ENCODE data around the gene AMT.
"Not testable (repeated sequence)": the region's sequence is repeated elsewhere in the genome, so short reads cannot be mapped to it uniquely, and the experiment has no call there.

The AMT gene

DNA sequence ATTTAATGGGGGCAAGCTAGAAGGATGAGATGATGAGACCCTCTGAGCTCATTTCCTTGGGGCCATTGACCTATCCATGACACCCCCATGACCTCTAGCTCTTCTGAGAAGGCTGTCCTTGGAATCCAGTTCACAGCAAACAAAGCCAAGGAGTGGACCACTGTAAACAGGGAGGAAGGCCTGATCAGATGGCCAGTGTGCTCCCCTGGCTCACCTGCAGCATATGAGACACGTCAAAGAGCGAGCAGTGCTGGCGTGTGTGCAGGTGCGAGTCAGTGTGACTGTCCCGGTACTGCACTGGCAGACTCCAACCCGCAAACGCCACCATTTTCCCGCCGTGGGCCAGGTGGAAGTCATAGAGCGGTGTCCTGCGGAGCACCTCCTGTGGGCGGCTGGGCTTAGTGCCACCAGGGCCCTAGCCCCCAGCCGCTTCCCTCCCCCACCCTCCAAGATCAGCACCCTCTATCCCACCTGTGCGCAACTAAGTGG lies 339 bp downstream of the AMT start:
- no peak for DNase-seq

DNA sequence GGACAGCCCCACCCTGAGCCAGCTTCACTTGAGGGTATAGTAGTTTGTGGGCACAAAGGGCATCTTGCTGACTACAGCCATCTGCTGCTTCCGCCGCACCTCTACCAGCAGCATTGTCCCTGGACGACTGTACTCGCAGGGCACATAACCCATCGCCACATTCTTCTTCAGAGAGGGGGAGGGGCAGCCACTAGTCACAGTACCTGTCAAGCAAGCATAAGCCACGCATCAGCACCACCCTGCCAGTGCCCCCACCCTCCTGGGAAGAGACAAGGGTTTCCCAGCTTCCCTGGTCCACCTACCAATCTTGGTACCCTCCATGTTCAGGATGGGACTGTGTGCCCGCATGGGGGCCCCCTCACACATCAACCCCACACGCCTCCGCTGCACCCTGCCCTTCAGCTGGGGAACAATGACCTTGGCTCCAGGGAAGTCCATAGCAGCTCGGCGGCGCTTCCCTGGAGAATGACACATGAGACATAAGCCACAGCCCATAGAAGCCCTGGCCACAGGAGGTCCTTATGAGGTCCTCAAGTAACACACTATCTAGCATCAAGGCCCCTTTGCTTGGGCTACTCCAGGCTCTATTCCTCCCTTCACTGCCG lies 4.7 kb downstream of the AMT start:
- DNase-seq: no peak

DNA sequence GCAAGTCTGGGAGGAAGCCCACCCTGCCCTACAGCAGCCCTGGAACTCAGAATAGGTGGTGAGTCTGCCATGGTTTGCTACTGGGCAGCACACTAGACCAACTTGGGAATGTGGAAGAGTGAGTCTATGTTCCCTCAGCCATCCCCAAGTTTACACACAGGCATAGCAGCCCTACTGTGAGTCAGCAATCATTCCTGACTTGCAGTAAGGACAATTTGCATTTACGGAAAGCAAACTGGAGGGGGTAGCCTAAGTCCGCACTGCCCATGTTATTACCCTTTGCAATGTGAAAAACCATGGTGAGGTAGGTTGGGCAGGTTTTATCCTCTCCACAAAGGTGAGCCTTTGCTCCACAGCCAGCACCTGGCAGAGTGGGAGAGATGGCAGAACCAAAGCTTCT lies 5.4 kb downstream of the AMT start:
- no peak for DNase-seq

DNA sequence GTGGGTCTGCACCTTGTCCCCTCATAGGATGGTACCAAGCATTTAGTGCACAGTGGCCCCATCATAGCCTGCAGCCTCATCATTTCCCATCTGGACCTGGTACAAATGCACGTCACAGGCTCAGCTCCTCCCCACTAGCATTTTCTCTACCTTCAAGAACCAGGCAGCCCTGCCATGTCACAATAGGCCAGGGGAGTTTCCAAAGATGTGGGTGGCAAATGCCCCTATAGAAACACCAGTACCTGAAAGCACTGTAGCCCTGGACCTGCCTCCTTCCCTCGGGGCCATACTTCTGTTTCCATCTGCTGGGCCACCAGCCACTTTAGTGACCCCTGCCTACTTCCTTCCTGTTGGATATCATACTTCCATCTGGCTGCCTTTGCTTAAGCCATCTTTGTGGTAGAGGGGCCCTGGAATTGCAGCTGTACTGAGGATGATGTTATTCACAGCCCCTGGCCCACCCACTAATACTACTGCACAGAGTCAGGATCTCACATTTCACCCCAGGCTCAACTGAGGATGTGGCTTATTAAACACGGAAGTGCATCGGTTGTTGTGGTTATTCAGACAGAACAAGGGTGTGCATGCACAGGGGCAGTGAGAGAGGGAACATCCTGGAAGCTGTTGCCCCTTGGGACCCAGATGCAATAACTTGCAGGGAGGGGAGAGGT lies 6.2 kb downstream of the AMT start:
- DNase-seq: peak; percentile 64

DNA sequence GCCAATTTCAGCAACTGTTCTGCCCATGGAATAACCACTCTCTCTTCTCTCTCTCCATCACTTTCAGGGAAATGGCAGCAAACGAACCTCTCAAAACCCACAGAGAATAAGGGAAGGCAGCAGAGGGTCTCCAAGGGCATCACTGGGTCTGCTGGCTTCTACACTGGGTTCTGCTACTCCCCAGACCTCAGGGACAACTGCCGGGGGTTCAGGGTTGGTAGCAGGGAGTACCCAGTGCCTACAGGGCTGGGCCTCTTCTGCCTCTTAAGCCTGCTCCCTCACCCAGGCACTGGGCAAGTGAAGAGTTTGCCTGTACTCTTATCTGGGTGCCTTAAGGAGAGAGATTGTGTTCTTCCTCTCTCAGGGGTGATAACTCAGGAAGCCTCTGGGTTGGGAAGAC lies 7.5 kb downstream of the AMT start:
- DNase-seq: no peak

DNA sequence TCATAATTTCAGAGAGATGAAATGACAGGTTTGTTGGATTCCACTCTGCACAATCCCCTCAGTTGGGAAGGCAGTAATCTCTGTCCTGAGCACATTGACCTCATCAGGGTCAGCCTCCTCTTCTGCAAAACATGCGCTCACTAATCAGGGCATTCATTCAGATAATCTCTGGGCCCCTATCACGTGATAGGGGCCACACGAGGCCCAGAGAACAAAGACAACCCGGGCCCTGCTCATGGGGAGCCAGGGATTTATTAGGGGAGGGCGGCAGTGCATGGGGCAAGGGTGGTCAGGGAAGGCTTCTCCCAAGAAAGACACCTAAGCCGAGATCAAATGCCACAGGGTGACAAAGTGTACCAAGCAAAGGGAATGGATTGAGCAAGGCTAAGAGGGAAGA lies 8.9 kb downstream of the AMT start:
- DNase-seq: no peak

DNA sequence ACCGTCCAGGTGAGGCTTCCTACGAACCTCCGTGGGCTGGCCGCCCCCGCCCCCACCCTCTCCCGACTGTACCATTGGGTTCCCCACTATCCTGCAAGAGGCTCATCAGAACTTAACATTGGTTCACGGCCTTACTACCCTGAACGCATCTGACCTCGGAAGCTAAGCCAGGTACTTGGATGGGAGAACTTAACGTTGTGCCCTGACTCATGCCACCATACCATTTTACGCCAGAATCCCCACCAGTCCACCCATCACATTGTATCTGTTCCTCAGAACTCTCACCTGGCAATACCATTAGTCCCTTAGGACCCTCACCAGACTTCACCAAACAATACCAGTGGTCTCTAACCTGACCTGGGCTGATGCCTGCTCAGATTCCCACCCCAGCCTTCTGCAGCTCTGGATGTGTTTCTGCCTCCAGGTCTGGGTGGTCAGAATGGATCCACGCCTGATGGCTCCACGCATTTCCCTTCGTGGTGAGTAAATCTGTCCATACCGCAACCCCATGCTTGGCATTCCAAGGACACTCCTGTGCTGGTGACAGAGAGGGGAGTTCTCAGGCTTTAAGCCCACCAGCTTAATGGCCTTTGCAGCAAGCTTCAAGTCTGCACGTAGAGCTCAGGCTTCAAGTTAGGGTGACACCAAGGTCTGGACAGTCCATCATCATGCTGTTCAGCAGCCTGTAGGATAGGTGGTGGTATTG lies 9.5 kb downstream of the AMT start:
- DNase-seq: no peak

DNA sequence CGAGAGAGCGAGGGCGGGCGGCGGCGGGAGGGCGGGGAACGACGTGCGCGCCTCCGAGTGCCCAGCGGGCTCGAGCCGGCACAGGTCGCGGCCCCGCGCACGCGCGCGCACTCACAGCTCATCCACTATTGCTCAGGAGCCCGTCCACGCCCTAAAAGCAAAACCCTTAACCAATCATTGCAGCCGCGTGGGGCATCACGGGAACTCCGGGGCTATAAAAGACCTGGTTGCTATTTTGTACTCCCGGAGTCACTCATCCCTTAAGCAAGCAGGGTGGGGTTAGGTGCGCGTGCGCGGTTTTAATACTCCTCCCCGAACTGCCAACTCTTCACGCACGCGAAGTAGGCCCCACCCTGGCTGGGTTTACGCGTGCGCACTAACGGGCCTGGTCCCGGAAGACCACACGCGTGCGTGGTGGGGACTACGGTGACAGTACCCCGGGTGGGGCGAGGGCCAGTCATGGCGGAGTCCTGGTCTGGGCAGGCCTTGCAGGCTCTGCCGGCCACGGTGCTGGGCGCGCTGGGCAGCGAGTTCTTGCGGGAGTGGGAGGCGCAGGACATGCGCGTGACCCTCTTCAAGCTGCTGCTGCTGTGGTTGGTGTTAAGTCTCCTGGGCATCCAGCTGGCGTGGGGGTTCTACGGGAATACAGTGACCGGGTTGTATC lies 10.2 kb downstream of the AMT start, which contains the start of the genes RHOA and TCTA:
RHOA (minus strand) TSS at position 9 of the 664 bp plus-strand sequence. CDS start 36,387 bp downstream, outside the sequence.
TCTA (plus strand) TSS at position 456 of the 664 bp plus-strand sequence; CDS start at position 460, 4 bp downstream.
- DNase-seq: peak; percentile 97

DNA sequence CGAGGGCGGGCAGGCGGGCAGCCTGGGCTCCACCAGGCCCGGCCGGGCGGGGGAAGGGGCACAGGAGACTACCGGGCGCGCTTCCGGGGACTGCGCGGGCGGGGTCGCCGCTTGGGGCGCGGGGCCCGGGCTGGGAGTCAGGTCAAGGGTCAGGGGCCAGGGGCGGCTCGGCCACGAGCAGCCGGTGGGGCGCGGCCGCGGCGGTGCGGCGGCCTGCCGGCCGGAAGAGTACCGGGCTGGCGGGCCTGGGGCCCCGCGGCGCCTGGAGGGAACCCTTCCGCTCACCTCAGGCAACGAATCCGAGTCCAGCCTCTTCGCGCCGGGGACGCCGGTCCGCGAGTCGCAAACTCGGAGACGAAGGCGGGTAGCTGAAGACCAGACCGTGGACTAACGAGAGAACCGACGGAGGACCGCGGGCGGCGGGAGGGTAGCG lies 10.7 kb downstream of the AMT start:
- DNase-seq: no peak

DNA sequence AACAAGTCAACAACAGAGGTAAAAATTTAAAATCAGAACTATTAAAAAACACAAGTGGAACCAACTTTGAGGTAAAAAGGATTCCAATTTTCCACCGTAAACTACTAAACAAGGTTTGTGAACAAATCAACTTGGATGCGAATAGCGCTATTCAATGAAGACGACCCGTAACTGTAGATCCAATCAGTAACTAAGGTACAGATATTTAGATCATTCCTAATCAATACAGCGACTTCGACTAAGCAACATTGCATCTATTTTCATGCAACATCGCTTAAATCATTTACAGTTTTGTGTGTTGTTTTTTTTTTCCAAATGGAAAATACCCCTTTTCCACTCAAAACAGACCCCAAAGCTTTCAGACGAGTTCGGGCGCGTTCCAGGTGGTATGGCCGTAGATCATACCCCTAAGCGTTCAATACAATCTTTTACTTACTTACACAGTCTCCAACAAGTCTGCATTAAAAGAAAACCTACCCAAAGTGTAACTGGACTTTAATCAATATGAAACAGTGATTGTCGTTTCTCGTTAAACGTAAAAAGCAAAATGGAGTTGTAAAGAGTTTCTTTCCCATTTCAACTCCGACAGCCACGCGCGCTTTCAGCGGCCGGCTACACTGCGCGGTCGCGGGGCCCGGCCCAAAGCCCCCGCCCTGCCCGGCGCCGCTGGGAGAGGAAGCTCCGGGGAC lies 11.3 kb downstream of the AMT start:
- DNase-seq: no peak

DNA sequence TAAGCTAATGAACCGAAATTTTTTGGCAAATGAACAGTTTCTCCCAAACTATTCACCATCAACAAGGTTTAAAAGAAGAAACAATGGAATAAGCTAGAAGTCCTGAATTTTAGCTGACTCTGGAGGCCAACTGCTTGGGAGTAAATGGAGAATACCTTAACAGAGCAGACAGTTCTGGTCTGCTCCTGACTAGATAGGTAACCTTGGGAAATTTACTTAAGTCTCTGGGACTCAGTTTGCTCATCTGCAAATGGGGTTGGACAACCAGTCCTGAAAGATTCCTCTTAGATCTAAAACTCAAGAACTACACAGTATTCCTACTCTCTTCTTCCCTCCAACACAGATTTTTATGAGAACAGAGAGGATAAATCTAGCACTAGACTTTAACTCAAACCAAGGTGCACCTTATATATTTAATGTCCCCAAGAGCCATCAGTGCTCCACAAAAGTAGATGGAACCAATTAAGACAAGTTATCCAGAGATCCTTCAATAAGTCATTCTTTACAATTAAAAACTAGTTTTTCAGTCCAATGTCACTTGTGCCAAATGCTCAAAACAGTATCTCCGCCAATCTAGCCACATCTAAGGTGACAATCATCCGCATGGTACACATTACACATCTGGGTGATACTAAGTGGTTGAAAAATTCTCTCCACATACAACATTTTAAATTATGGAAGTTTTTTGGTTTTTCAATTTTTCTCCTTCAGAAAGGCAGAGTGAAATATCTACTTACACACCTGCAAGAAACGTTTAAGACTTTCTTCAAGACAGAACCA lies 12.0 kb downstream of the AMT start:
- DNase-seq: no peak

DNA sequence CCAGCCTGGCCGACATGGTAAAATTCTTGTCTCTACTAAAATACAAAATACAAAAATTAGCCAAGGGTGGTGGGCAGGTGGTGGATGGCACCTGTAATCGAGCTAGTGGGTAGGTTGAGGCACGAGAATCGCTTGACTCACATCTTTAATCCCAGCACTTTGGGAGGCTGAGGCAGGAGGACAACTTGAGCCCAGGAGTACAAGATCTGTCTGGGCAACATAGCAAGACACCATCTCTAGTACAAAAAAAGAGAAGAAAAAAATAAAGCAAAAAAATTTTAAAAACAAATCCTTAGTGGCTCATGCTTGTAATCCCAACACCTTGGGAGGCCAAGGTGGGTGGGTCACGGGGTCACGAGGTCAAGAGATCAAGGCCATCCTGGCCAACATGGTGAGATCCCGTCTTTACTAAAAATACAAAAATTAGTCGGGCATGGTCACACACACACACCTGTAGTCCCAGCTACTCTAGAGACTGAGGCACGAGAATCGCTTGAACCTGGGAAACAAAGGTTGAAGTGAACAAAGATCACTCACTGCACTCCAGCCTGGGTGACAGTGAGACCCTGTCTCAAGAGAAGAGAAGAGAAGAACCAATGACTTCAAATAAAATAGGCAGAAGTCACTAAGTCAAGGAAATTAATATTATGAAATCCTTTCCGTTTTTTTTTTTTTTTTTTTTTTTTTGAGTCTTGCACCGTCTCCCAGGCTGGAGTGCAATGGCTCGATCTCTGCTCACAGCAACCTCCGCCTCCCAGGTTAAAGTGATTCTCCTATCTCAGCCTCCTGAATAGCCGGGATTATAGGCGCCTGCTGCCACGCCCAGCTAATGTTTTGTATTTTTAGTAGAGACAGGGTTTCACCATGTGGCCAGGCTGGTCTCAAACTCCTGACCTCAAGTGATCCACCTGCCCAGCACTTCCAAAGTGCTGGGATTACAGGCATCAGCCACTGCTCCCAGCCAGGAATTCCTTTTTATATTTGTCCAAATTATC lies 15.4 kb downstream of the AMT start:
- DNase-seq: no peak

DNA sequence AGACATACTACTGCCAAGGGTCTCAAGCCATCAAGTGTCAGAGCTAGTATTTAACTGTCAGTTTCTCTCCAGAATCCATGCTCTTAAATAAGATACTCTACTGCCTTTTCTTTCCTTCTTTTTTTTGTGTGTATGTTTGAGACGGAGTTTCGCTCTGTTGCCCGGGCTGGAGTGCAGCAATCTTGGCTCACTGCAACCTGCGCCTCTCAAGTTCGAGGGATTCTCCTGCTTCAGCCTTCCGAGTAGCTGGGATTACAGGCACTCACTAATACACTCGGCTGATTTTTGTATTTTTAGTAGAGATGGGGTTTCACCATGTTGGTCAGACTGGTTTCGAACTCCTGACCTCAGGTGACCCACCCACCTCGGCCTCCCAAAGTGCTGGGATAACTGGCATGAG lies 16.7 kb downstream of the AMT start:
- not testable (repeated sequence) for DNase-seq

DNA sequence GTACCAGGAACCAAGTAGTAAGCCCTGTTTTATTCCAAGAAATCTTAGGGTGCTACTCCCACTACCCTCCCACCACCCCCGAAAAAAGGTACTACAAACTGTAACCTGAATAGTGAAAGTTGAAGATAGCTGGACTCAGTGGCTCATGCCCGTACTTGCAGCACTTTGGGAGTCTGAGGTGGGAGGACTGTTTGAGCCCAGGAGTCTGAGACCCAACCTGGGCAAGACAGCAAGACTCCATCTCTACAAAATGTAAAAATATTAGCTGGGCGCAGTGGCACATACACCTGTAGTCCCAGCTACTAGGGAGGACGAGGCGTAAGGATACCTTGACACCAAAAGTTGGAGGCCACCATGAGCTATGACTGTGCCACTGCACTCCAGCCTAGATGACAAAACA lies 18.4 kb downstream of the AMT start:
- DNase-seq: no peak

DNA sequence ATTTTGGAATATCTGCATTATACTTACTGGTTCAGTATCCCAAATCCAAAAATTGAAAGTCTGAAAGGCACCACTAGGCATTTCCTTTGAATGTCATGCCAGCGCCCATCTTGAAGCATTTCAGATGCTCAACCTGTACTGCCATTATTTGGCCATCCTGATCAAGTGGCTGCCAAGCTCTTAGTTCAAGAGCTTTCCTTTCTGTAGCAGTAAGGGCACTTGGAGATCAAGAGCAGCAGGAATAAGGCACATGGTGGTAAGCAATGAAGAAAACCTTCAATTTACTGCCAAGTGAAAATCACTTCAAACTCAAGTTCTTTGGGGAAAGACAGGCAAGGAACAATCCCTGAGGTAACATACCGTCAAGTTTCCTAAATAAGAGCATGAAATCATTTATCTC lies 20.5 kb downstream of the AMT start:
- DNase-seq: no peak

DNA sequence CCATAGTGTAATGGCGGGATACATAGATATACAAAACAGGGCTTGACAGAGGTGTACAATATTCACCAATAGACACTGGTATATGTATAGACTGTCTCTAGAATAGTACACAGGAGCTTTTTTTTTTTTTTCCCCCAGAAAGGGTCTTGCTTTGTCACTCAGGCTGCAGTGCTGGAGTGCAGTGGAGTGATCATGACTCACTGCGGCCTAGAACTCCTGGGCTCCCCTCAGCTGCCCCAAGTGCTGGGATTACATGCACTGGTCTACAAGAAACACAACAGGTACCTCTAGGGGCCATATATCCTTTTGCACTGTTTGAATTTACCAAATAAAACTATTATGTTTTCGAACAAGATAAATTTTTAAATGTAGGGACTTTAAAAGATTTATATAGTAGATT lies 22.8 kb downstream of the AMT start:
- no peak for DNase-seq

DNA sequence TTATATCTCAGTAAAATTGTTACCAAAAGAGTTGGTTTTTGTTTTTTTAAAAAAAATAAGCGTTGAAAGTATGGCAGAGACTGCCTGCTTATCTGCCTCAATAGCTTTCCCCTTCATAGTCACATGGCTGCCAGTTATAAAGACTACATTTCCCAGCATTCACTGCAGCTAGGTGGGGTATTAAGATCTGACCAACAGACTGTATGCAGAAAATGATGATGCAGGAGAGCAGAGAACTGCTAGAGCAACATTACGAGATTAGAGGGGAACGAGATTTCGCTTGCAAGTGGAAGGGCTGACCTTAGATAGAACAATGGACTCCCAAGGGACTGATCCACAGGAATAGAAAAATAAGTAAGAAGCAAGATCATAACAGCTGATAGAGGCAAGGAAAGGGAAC lies 24.8 kb downstream of the AMT start:
- no peak for DNase-seq

DNA sequence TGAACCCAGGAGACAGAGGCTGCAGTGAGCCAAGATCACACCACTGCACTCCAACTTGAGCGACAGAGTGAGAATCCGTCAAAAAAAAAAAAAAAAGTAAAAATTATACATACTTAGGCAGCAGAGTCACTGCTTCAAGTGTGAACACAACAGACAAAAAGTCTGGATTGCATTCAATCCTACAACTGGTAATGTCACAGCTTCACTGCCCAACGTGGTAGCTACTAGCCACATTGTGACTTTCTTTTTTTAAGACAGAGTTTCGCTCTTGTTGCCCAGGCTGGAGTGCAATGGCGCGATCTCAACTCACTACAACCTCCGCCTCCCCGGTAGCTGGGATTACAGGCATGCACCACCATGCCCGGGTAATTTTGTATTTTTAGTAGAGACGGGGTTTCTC lies 31.0 kb downstream of the AMT start:
- not testable (repeated sequence) for DNase-seq

DNA sequence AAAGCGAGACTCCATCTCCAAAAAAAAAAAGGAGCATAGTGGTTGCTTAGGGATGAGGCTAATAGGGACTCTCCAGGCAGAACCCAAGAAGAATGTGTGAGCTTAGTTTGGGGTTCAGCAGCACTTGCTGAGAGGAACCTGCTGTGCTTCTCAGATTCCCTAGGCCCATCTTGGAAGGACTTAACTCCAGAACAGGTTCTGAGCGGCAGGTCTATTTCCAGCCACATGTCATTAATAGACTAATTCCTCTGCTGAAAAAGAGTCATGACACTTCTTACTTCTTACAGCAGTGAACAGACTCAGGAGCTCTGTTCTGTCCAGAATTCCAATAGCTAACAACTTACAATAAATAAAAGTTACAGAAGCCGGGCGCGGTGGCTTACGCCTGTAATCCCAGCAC lies 33.0 kb downstream of the AMT start:
- no peak for DNase-seq

DNA sequence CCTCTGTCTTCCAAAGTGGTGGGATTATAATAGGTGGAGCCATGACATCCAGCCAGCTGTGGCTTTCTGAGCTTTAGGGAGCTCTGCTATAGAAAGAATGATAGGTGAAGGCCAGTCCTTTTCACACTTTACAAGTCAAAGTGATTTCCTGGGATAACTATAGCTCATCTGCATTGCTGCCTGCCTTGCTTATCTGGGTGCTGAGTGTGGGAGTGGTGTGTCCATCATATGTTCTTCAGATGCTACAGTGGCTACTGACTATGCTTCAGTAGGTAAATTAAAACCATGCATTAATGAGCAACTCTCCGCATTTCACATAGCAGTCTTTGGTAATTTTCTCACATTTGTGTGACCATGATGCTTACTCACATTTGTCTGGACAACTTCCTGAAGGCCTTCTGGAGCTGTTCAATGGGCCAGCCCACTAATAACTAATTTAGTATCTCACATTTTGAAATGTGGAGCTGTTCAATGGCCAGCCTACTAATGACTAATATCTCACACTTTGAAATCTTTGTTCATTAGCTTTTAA lies 33.9 kb downstream of the AMT start:
- DNase-seq: no peak

Measured in activated T-cell treated with anti-CD3 and anti-CD28 coated beads, Interleukin-2, amount 50 U/mL, for 1 hour (primary cell).